BJ (cell line): Measurements from ENCODE around the gene HIVEP3. TPM values are rescaled to one million over a fixed set of nuclear protein-coding genes. Genes with fewer than 3 reads are reported as not detected.
"Not testable (repeated sequence)": the region's sequence is repeated elsewhere in the genome, so short reads cannot be mapped to it uniquely, and the experiment has no call there.

Source experiments
- CTCF ChIA-PET: fragments of 350-600 bp; formaldehyde crosslinking; extraction: SDS; loops from one replicate; lab custom pipeline; 2021; ENCODE audit warnings: antibody characterized with exemption, inconsistent platforms; lab: Yijun Ruan, JAX
- POLR2A ChIA-PET: fragments of 300-600 bp; sonication (Branson Sonifier 250); formaldehyde crosslinking; extraction: SDS; loops from one replicate; lab custom pipeline; 2021; ENCODE audit warnings: antibody characterized with exemption; lab: Charles Lee
- DNase-seq: peaks from one replicate; pipeline ENCODE4 v3.0.0-alpha.2; 2011; ENCODE audit warnings: low read depth
- H3K27me3 ChIP-seq: 2 replicates; pipeline ENCODE4 v1.6.0; 2011; ENCODE audit warnings: low read length; ENCODE audit not compliant: control insufficient read depth, insufficient read depth
- H3K36me3 ChIP-seq: 2 replicates; pipeline ENCODE4 v1.5.1; 2011; ENCODE audit warnings: low read length; ENCODE audit not compliant: control insufficient read depth, insufficient read depth
- H3K4me3 ChIP-seq: 2 replicates; pipeline ENCODE4 v1.5.1; 2011; ENCODE audit warnings: low read depth, mild to moderate bottlenecking, control low read depth, low read length
- polyA plus RNA-seq: library from polyadenylated mRNA; depleted of rRNA; stranded (reverse); fragments of >200 nt; gene quantifications from 2 replicates; pipeline ENCODE4 v1.2.3, GENCODE V29; 2011
- TF ChIP-seq, protein P1 (sequence below): IDR thresholded peaks from 2 replicates; pipeline ENCODE4 v1.5.1; 2011; ENCODE audit warnings: low read depth, mild to moderate bottlenecking, control low read depth, inconsistent platforms, low read length, moderate library complexity; ENCODE audit not compliant: insufficient read depth

Gene HIVEP3
- polyA plus RNA-seq, 1 experiment = 4.0 TPM

DNA sequence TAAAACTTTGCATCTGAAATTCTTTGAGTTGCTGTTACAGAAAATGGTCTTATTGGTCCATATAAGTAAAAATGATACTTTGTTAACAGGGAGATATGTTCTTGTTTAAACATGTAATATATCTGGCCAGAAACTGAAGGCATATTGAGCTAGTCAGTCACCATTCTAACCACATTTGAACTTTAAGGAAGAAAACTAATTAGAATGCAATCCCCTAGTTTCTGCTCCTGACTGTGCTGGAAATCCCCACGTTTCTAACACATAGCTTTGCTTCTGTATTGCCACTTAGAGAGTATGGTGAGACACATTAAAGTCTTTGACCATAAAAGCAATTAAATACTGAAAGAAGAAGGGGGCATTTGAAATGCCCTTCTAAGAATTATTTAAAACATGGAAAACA, 32.1 kb upstream of the HIVEP3 start:
- TF ChIP-seq, protein P1, sequence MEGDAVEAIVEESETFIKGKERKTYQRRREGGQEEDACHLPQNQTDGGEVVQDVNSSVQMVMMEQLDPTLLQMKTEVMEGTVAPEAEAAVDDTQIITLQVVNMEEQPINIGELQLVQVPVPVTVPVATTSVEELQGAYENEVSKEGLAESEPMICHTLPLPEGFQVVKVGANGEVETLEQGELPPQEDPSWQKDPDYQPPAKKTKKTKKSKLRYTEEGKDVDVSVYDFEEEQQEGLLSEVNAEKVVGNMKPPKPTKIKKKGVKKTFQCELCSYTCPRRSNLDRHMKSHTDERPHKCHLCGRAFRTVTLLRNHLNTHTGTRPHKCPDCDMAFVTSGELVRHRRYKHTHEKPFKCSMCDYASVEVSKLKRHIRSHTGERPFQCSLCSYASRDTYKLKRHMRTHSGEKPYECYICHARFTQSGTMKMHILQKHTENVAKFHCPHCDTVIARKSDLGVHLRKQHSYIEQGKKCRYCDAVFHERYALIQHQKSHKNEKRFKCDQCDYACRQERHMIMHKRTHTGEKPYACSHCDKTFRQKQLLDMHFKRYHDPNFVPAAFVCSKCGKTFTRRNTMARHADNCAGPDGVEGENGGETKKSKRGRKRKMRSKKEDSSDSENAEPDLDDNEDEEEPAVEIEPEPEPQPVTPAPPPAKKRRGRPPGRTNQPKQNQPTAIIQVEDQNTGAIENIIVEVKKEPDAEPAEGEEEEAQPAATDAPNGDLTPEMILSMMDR = no peak
- ChIA-PET POLR2A (no interaction called here), CTCF (interaction anchor here (1.0 kb wide), 1 partner anchor 60 kb away, joined by 3 read pairs; no protein-coding TSS in a partner anchor)
- H3K4me3 ChIP-seq = no peak overlapping the region
- H3K36me3 ChIP-seq = no peaks in the 10 kb centered on the region
- no peaks in the 10 kb centered on the region for H3K27me3 ChIP-seq
- no peak for DNase-seq

DNA sequence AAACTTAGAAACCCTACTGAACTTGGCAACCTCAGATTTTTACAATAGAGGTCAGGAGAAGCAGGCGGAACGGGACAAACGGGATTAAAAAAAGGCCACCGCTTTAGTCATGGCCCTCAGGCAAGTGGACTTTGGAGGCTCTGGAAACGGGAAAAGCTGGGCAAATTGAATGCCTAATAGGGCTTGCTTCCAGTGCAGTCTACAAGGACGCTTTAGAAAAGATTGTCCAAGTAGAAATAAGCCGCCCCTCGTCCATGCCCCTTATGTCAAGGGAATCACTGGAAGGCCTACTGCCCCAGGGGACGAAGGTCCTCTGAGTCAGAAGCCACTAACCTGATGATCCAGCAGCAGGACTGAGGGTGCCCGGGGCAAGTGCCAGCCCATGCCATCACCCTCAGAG, 27.2 kb upstream of the HIVEP3 start:
- H3K27me3 ChIP-seq, DNase-seq, H3K4me3 ChIP-seq, H3K36me3 ChIP-seq, POLR2A ChIA-PET, CTCF ChIA-PET: not testable (repeated sequence)

DNA sequence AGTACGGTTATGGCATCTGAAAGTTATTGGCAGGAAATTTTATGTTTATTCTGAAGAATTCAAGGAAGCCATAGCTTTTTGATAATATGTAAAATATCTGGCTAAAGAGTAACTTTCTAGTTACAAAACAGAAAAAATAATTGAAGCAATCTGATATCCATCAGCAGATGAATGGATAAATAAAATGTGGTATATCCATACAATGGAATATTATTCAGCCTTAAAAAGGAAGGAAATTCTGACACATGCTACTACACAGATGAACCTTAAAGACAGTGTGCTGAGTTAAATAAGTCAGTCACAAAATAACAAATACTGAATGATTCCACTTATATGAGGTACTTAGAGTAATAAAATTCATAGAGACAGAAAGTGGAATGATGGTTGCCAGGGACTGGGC, 25.0 kb upstream of the HIVEP3 start:
- ChIA-PET CTCF (no interaction called here), POLR2A (no interaction called here)
- no peak for DNase-seq
- Histone ChIP-seq H3K27me3 (no peaks in the 10 kb centered on the region), H3K36me3 (no peaks in the 10 kb centered on the region), H3K4me3 (no peak overlapping the region)
- TF ChIP-seq, protein P1 = no peak

DNA sequence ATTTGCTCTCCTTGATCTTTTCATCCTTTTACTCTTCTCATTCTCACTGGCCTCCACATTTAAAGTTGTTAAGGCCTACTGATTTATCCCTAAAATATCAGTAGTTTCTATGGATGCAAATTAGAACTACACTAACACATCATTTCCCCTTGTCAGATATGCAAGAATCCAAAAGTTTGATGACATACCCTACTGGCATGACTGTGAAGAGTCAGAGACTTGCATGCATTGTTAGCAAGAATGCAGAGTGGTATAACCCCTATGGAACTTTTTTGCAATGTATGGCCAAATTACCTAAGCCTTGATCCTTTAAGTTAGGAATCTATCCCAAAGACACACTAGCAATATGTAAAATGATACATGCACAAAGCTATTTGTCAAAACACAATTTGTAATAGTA, 23.6 kb upstream of the HIVEP3 start:
- no peaks in the 10 kb centered on the region for H3K36me3 ChIP-seq
- POLR2A ChIA-PET = no interaction called here
- TF ChIP-seq, protein P1 = no peak
- no peak overlapping the region for H3K4me3 ChIP-seq
- CTCF ChIA-PET = interaction anchor here (0.6 kb wide), 1 partner anchor 77 kb away, joined by 3 read pairs; no protein-coding TSS in a partner anchor
- no peaks in the 10 kb centered on the region for H3K27me3 ChIP-seq
- DNase-seq = no peak

- ChIA-PET CTCF (no interaction called here), POLR2A (no interaction called here)
- TF ChIP-seq, protein P1 = no peak
- no peaks in the 10 kb centered on the region for H3K36me3 ChIP-seq
- no peak for DNase-seq
- no peaks in the 10 kb centered on the region for H3K27me3 ChIP-seq
- H3K4me3 ChIP-seq = no peak overlapping the region
Observed at GRCh38 chr1:41941381-41941780, 22.7 kb upstream of the HIVEP3 start.

DNA sequence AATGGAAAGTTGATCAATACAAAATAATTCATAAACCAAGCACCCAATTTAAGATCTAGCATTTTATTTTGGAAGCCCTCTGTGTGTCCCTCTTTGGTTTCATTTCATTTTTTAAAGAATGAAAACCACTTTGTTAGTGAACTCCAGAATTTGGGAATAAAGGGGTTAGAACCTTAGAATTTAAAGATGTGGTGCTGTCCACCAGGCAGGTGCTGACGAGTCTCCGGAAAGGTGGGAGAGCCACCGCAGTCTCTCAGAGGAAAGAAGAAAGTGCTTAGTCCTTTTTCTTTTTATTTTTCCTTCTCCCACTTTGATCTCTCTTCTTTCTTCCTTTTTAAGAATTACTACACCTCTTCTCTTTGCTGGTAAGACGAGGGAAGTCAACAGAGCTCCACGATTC, 20.5 kb upstream of the HIVEP3 start:
- no peak for DNase-seq
- Histone ChIP-seq H3K36me3 (no peaks in the 10 kb centered on the region), H3K4me3 (no peak overlapping the region), H3K27me3 (no peaks in the 10 kb centered on the region)
- TF ChIP-seq, protein P1 = no peak
- POLR2A ChIA-PET = no interaction called here
- CTCF ChIA-PET = no interaction called here
